Hepatocyte (in vitro differentiated cells): ENCODE results near the gene SLC17A5. TPM values are rescaled to one million over a fixed set of nuclear protein-coding genes. Genes with fewer than 3 reads are reported as not detected.
A peak's percentile ranks its signal among the peaks of the same experiment; 100 is the strongest.

ENCODE experiments used
- DNase-seq: peaks from one replicate; pipeline ENCODE4 v3.0.0-alpha.2; 2016; ENCODE audit warnings: low spot score
- H2AFZ ChIP-seq: fragments of 200-600 bp; sonication (generic); 2 replicates; pipeline ENCODE4 v1.6.0; 2016; ENCODE audit warnings: antibody characterized with exemption, mild to moderate bottlenecking
- H3K27ac ChIP-seq: fragments of 200-600 bp; sonication (generic); 2 replicates; pipeline ENCODE4 v1.5.1; 2016; ENCODE audit warnings: mild to moderate bottlenecking
- H3K27me3 ChIP-seq: fragments of 200-600 bp; sonication (generic); 2 replicates; pipeline ENCODE4 v1.6.1; 2016
- H3K36me3 ChIP-seq: fragments of 200-600 bp; sonication (generic); replicated peaks from 2 replicates; pipeline ENCODE4 v1.5.1; 2016; ENCODE audit warnings: low read depth; ENCODE audit not compliant: insufficient read depth
- H3K4me1 ChIP-seq: fragments of 200-600 bp; sonication (generic); 2 replicates; pipeline ENCODE4 v1.5.1; 2016; ENCODE audit warnings: mild to moderate bottlenecking, moderate library complexity; ENCODE audit not compliant: insufficient read depth
- H3K4me2 ChIP-seq: fragments of 200-600 bp; sonication (generic); 2 replicates; pipeline ENCODE4 v1.6.0; 2016
- H3K4me3 ChIP-seq: fragments of 200-600 bp; sonication (generic); 2 replicates; pipeline ENCODE4 v1.5.1; 2016; ENCODE audit warnings: mild to moderate bottlenecking
- H3K79me2 ChIP-seq: fragments of 200-600 bp; sonication (generic); 2 replicates; pipeline ENCODE4 v1.6.0; 2017; ENCODE audit warnings: mild to moderate bottlenecking
- H3K9me2 ChIP-seq: fragments of 200-600 bp; sonication (generic); replicated peaks from 2 replicates; pipeline ENCODE4 v1.6.0; 2017; ENCODE audit warnings: mild to moderate bottlenecking; ENCODE audit not compliant: insufficient read depth
- H3K9me3 ChIP-seq: fragments of 200-600 bp; sonication (generic); 2 replicates; pipeline ENCODE4 v1.5.1; 2016; ENCODE audit warnings: low read depth, mild to moderate bottlenecking
- H4K20me1 ChIP-seq: fragments of 200-600 bp; sonication (generic); 2 replicates; pipeline ENCODE4 v1.6.0; 2016; ENCODE audit warnings: mild to moderate bottlenecking; ENCODE audit not compliant: insufficient read depth, poor library complexity, severe bottlenecking
- EZH2 ChIP-seq: fragments of 200-600 bp; sonication (generic); IDR thresholded peaks from 2 replicates; pipeline ENCODE4 v1.6.1; 2016; ENCODE audit warnings: antibody characterized with exemption, mild to moderate bottlenecking, borderline replicate concordance
- EZH2phosphoT487 ChIP-seq: fragments of 200-600 bp; sonication (generic); IDR thresholded peaks from one replicate; pipeline ENCODE4 v1.6.1; 2018; ENCODE audit warnings: antibody characterized with exemption, mild to moderate bottlenecking, low read depth, moderate library complexity; ENCODE audit not compliant: unreplicated experiment, severe bottlenecking
- WGBS: methylation state at CpG from one replicate; pipeline ENCODE4 v1.1.6; 2016; ENCODE audit warnings: low lambda C conversion rate; ENCODE audit errors: missing lambda C conversion rate; 5-methylcytosine and 5-hydroxymethylcytosine counted together
- polyA plus RNA-seq: library from polyadenylated mRNA; unstranded; fragments of >200 nt; fragmentation: Nextera tagmentation; extraction: Ambion mirVana; gene quantifications from 2 replicates; pipeline ENCODE4 v1.2.1, GENCODE V29; 2016
- total RNA-seq: library from RNA; depleted of rRNA; stranded (reverse); fragments of >200 nt; gene quantifications from 2 replicates; pipeline ENCODE4 v1.2.3, GENCODE V29; 2014
- TF ChIP-seq, protein P1 (sequence below): fragments of 200-600 bp; sonication (generic); IDR thresholded peaks from 2 replicates; pipeline ENCODE4 v1.5.1; 2016; ENCODE audit warnings: antibody characterized with exemption, mild to moderate bottlenecking; ENCODE audit not compliant: poor library complexity

SLC17A5 gene
- total and polyA plus RNA-seq, 2 experiments from 2014 or later = 47.7 to 76.9 TPM

- Histone ChIP-seq H3K4me1 (peaks cover 4% of the 10 kb centered on the region), H3K36me3 (no peaks in the 10 kb centered on the region), H3K27ac (no peak overlapping the region), H3K4me3 (no peak overlapping the region), H3K79me2 (no peaks in the 10 kb centered on the region), H3K9me2 (no peaks in the 10 kb centered on the region), H3K9me3 (no peaks in the 10 kb centered on the region), H2AFZ (no peak overlapping the region), H3K27me3 (no peaks in the 10 kb centered on the region), H4K20me1 (no peaks in the 10 kb centered on the region), H3K4me2 (no peak overlapping the region)
- TF ChIP-seq, protein P1, sequence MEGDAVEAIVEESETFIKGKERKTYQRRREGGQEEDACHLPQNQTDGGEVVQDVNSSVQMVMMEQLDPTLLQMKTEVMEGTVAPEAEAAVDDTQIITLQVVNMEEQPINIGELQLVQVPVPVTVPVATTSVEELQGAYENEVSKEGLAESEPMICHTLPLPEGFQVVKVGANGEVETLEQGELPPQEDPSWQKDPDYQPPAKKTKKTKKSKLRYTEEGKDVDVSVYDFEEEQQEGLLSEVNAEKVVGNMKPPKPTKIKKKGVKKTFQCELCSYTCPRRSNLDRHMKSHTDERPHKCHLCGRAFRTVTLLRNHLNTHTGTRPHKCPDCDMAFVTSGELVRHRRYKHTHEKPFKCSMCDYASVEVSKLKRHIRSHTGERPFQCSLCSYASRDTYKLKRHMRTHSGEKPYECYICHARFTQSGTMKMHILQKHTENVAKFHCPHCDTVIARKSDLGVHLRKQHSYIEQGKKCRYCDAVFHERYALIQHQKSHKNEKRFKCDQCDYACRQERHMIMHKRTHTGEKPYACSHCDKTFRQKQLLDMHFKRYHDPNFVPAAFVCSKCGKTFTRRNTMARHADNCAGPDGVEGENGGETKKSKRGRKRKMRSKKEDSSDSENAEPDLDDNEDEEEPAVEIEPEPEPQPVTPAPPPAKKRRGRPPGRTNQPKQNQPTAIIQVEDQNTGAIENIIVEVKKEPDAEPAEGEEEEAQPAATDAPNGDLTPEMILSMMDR = no peak
- TF ChIP-seq EZH2 (no peak), EZH2phosphoT487 (no peak)
- no peak for DNase-seq
- 68% methylated on average over 1 of the region's 1 CpG for WGBS
Measured at GRCh38 chr6:73669005-73669404, 15.2 kb upstream of the SLC17A5 start.

GRCh38 chr6:73667798-73668197 is 14.0 kb upstream of the SLC17A5 start:
- 33% methylated on average over 1 of the region's 1 CpG for WGBS
- H3K9me2 ChIP-seq = no peaks in the 10 kb centered on the region
- no peak overlapping the region for H3K4me2 ChIP-seq
- no peak overlapping the region for H3K27ac ChIP-seq
- no peaks in the 10 kb centered on the region for H3K36me3 ChIP-seq
- DNase-seq = no peak
- no peaks in the 10 kb centered on the region for H3K27me3 ChIP-seq
- H3K4me3 ChIP-seq = no peak overlapping the region
- no peak for TF ChIP-seq EZH2phosphoT487
- TF ChIP-seq EZH2 = no peak
- TF ChIP-seq, protein P1 = no peak
- H4K20me1 ChIP-seq = no peaks in the 10 kb centered on the region
- no peaks in the 10 kb centered on the region for H3K79me2 ChIP-seq
- no peaks in the 10 kb centered on the region for H3K9me3 ChIP-seq
- H2AFZ ChIP-seq = no peak overlapping the region
- peaks cover 4% of the 10 kb centered on the region for H3K4me1 ChIP-seq

DNA sequence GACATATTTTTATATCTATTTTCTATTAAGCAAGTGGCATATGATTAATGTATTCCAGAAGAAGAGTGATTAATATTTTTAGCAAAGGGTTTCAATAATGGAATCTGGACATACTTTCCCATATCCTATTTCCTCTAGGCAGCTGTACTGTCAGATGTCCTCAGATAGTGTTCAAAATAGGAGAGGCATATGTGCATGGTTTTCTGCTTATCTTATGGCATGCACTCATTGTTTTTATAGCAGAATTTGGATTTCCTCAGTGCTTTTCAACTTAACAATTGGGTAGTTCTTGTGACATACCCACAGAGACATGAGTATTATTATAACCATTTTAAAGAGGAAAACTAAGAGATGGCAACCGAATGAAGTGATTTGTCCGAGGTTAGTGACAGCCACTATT is 12.6 kb upstream of the SLC17A5 start:
- no peaks in the 10 kb centered on the region for H4K20me1 ChIP-seq
- H3K9me2 ChIP-seq = no peaks in the 10 kb centered on the region
- TF ChIP-seq, protein P1 = no peak
- TF ChIP-seq EZH2phosphoT487 = no peak
- no peak for TF ChIP-seq EZH2
- peaks cover 4% of the 10 kb centered on the region for H3K4me1 ChIP-seq
- no peak overlapping the region for H2AFZ ChIP-seq
- H3K36me3 ChIP-seq = no peaks in the 10 kb centered on the region
- no peak overlapping the region for H3K4me3 ChIP-seq
- no peaks in the 10 kb centered on the region for H3K9me3 ChIP-seq
- peak overlapping the region; percentile 75 for H3K27ac ChIP-seq
- H3K79me2 ChIP-seq = no peaks in the 10 kb centered on the region
- H3K4me2 ChIP-seq = no peak overlapping the region
- H3K27me3 ChIP-seq = no peaks in the 10 kb centered on the region
- 74% methylated on average over 2 of the region's 2 CpGs for WGBS
- no peak for DNase-seq
